ENCODE measurements around the gene NOTCH1.

DNA sequence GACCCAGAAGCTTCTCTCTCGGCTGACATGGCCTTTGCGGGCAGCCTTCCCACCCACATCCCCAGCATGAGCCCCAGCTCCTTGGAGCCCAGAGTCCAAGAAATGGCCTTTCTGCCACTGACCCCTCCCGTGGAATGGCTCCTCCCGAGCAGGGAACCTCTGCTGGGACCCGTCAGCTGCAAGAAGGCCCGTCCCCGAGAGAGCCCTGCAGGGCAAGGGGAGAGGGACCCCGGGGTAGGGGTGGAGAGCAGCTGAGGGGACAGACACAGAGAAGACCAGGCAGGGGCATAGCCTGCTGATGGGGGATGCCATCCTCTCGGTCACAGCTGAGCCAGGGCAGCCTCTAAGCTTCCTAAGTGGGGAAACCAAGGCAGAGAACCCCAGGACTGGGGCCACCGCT, 11.2 kb upstream of the NOTCH1 start:
- no peak for TF ChIP-seq MAFK (IDR thresholded peaks at IDR 0.05; ENCODE audit: low read depth, low read length)
- TF ChIP-seq, protein P1, sequence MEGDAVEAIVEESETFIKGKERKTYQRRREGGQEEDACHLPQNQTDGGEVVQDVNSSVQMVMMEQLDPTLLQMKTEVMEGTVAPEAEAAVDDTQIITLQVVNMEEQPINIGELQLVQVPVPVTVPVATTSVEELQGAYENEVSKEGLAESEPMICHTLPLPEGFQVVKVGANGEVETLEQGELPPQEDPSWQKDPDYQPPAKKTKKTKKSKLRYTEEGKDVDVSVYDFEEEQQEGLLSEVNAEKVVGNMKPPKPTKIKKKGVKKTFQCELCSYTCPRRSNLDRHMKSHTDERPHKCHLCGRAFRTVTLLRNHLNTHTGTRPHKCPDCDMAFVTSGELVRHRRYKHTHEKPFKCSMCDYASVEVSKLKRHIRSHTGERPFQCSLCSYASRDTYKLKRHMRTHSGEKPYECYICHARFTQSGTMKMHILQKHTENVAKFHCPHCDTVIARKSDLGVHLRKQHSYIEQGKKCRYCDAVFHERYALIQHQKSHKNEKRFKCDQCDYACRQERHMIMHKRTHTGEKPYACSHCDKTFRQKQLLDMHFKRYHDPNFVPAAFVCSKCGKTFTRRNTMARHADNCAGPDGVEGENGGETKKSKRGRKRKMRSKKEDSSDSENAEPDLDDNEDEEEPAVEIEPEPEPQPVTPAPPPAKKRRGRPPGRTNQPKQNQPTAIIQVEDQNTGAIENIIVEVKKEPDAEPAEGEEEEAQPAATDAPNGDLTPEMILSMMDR (conservative IDR thresholded peaks at IDR 0.05; ENCODE audit: low read depth, low read length) = no peak
- no peak for TF ChIP-seq POLR2A (IDR thresholded peaks at IDR 0.05; ENCODE audit: low read depth, low read length)
- no peak for TF ChIP-seq MXI1 (IDR thresholded peaks at IDR 0.05; ENCODE audit: borderline replicate concordance, low read depth, low read length)
- no peak for TF ChIP-seq BHLHE40 (IDR thresholded peaks at IDR 0.05; ENCODE audit: low read depth, low read length)
- TF ChIP-seq SMC3 (IDR thresholded peaks at IDR 0.05; ENCODE audit: low read depth, low read length) = no peak

Data from IMR-90 (cell line).